Endothelial cell of umbilical vein (primary cell): Measurements from ENCODE around the gene TBC1D10A. TPM values are rescaled to one million over a fixed set of nuclear protein-coding genes. Genes with fewer than 3 reads are reported as not detected.

ENCODE experiments used
- BruUV-seq: library from RNA; stranded (reverse); fragments of 400-500 nt; replicated peaks from 2 replicates; lab custom pipeline; 2021; lab: Mats Ljungman, UMichigan
- CTCF ChIA-PET: fragments of 300-600, 350-600 bp; sonication (Branson Sonifier 250); formaldehyde crosslinking; loops from one replicate; lab custom pipeline; 2021; ENCODE audit warnings: antibody characterized with exemption, inconsistent platforms; lab: Charles Lee
- POLR2A ChIA-PET: fragments of 300-600, 350-600 bp; sonication (Branson Sonifier 250); formaldehyde crosslinking; loops from one replicate; lab custom pipeline; 2021; ENCODE audit warnings: antibody characterized with exemption, inconsistent platforms; lab: Charles Lee
- DNase-seq: peaks from one replicate; pipeline ENCODE4 v3.0.0-alpha.2; 2011; ENCODE audit warnings: low read depth, low spot score
- FAIRE-seq: peaks from 2 replicates; lab custom pipeline; 2011; peaks lifted over from hg19 to GRCh38; lab: Jason Lieb, UNC
- H2AFZ ChIP-seq: 2 replicates; pipeline ENCODE4 v1.6.0; 2012; ENCODE audit warnings: low read depth, low read length, control low read depth, inconsistent platforms
- H3K27ac ChIP-seq: 2 replicates; pipeline ENCODE4 v1.5.1; 2011; ENCODE audit warnings: low read depth, mild to moderate bottlenecking, control low read depth, low read length, moderate library complexity; ENCODE audit not compliant: insufficient read depth
- H3K27me3 ChIP-seq, 2 experiments: 2 replicates each; pipeline versions ENCODE4 v1.6.0 to v1.6.1; 2011; ENCODE audit warnings: low read length in 2 of 2, mixed read lengths in 1 of 2; ENCODE audit not compliant: control insufficient read depth in 2 of 2, insufficient read depth in 2 of 2
- H3K36me3 ChIP-seq, 2 experiments: 2 replicates in 1 of 2; 3 replicates in 1 of 2; pipeline ENCODE4 v1.5.1; 2011; ENCODE audit warnings: low read length in 2 of 2, mild to moderate bottlenecking in 1 of 2, moderate library complexity in 1 of 2; ENCODE audit not compliant: control insufficient read depth in 2 of 2, insufficient read depth in 2 of 2; ENCODE audit errors: extremely low read depth in 1 of 2
- H3K4me1 ChIP-seq: 3 replicates; pipeline ENCODE4 v1.5.1; 2011; ENCODE audit warnings: mild to moderate bottlenecking, low read length; ENCODE audit not compliant: control insufficient read depth, insufficient read depth; ENCODE audit errors: extremely low read depth
- H3K4me2 ChIP-seq: 2 replicates; pipeline ENCODE4 v1.6.1; 2011; ENCODE audit warnings: low read length, control low read depth, mixed read lengths; ENCODE audit not compliant: insufficient read depth
- H3K4me3 ChIP-seq, 3 experiments: fragments of 200-600 bp in 1 of 3; sonication (generic), shearing (Covaris generic) in 1 of 3; replicated peaks in 1 of 3; 2 replicates each; pipeline ENCODE4 v1.5.1; 2011 to 2016; ENCODE audit warnings: control low read depth in 3 of 3, low read length in 3 of 3, mild to moderate bottlenecking in 2 of 3, inconsistent platforms in 1 of 3, low read depth in 1 of 3, moderate library complexity in 1 of 3; ENCODE audit not compliant: insufficient read depth in 1 of 3
- H3K79me2 ChIP-seq: 2 replicates; pipeline ENCODE4 v1.6.0; 2012; ENCODE audit warnings: low read length, inconsistent platforms; ENCODE audit not compliant: control insufficient read depth, insufficient read depth
- H3K9ac ChIP-seq: replicated peaks from 2 replicates; pipeline ENCODE3; 2011; ENCODE audit warnings: low read length, control low read depth; ENCODE audit not compliant: insufficient read depth; ENCODE audit errors: extremely low read depth
- H3K9me1 ChIP-seq: replicated peaks from 3 replicates; pipeline ENCODE4 v1.6.0; 2011; ENCODE audit warnings: mild to moderate bottlenecking, low read length; ENCODE audit not compliant: control insufficient read depth, insufficient read depth; ENCODE audit errors: extremely low read depth
- H3K9me3 ChIP-seq: replicated peaks from 2 replicates; pipeline ENCODE4 v1.5.1; 2012; ENCODE audit warnings: low read length, inconsistent platforms; ENCODE audit not compliant: control insufficient read depth, insufficient read depth
- H4K20me1 ChIP-seq: replicated peaks from 2 replicates; pipeline ENCODE3; 2011; ENCODE audit warnings: mild to moderate bottlenecking, low read length; ENCODE audit not compliant: control insufficient read depth, insufficient read depth; ENCODE audit errors: extremely low read depth
- EZH2 ChIP-seq: IDR thresholded peaks from 2 replicates; pipeline ENCODE4 v1.6.1; 2012; ENCODE audit warnings: borderline replicate concordance, low read depth, mild to moderate bottlenecking, moderate library complexity, low read length, inconsistent platforms; ENCODE audit not compliant: severe bottlenecking
- FOS ChIP-seq: IDR thresholded peaks from 2 replicates; pipeline ENCODE4 v1.6.1; 2011; ENCODE audit warnings: mild to moderate bottlenecking, low read length, moderate library complexity, borderline replicate concordance; ENCODE audit not compliant: insufficient read depth
- GATA2 ChIP-seq: IDR thresholded peaks from 2 replicates; pipeline ENCODE4 v1.7.0; 2011; ENCODE audit warnings: low read depth, mild to moderate bottlenecking, moderate library complexity, mixed read lengths, low read length; ENCODE audit not compliant: insufficient read length, insufficient read depth
- JUN ChIP-seq: IDR thresholded peaks from 2 replicates; pipeline ENCODE4 v1.6.1; 2011; ENCODE audit warnings: borderline replicate concordance, low read depth; ENCODE audit not compliant: insufficient read length, insufficient read depth
- MYC ChIP-seq: IDR thresholded peaks from one replicate; pipeline ENCODE4 v1.6.1; 2011; ENCODE audit warnings: mild to moderate bottlenecking, low read depth, low read length
- POLR2A ChIP-seq: IDR thresholded peaks from 2 replicates; pipeline ENCODE4 v1.6.1; 2012; ENCODE audit warnings: low read depth, mild to moderate bottlenecking, control low read depth, low read length
- POLR2AphosphoS5 ChIP-seq: IDR thresholded peaks from 2 replicates; pipeline ENCODE4 v1.6.1; 2012; ENCODE audit warnings: low read depth, mild to moderate bottlenecking, control low read depth, low read length, moderate library complexity; ENCODE audit not compliant: insufficient read depth
- dilution Hi-C: fragments of 300-500 bp; cut with MboI; formaldehyde crosslinking; loops from one replicate; pipeline ENCODE4 v1.15.0; 2019; ENCODE audit warnings: low sequenced_read_pairs; ENCODE audit not compliant: extremely low pct_ligation_motif_present
- intact Hi-C: fragments of 100-400 bp; cut with micrococcal nuclease; formaldehyde crosslinking; loops from one replicate; pipeline ENCODE4 v1.10.0; 2022
- polyA plus RNA-seq, 4 experiments: library from polyadenylated mRNA; depleted of rRNA in 3 of 4; stranded (reverse) in 3 of 4; unstranded in 1 of 4; fragments of >200 nt; gene quantifications; 2 replicates each; pipeline versions ENCODE4 v1.2.1 to v1.2.3, GENCODE V29; 2011 to 2012; ENCODE audit warnings: missing spikeins in 1 of 4
- total RNA-seq: library from RNA; stranded (reverse); gene quantifications from 2 replicates; pipeline ENCODE4 v1.2.3, GENCODE V29; 2021
- TF ChIP-seq, protein P1 (sequence below): IDR thresholded peaks from 2 replicates; pipeline ENCODE4 v1.6.1; 2011; ENCODE audit not compliant: insufficient read depth, insufficient read length
- TF ChIP-seq, protein P2 (sequence below), 2 donors: IDR thresholded peaks; 1 replicate in 1 of 2; 2 replicates in 1 of 2; pipeline ENCODE4 v1.5.1; 2011; ENCODE audit warnings: low read length in 2 of 2, mild to moderate bottlenecking in 2 of 2, moderate library complexity in 2 of 2, control low read depth in 1 of 2, inconsistent platforms in 1 of 2, low read depth in 1 of 2; ENCODE audit not compliant: insufficient read depth in 1 of 2; ENCODE audit errors: extremely low read depth in 1 of 2

TBC1D10A gene
- total and polyA plus RNA-seq, 2 donors (not counting 3 experiments of a cell fraction or from before 2014, with no cell fraction given) = 10.0 to 11.9 TPM

DNA sequence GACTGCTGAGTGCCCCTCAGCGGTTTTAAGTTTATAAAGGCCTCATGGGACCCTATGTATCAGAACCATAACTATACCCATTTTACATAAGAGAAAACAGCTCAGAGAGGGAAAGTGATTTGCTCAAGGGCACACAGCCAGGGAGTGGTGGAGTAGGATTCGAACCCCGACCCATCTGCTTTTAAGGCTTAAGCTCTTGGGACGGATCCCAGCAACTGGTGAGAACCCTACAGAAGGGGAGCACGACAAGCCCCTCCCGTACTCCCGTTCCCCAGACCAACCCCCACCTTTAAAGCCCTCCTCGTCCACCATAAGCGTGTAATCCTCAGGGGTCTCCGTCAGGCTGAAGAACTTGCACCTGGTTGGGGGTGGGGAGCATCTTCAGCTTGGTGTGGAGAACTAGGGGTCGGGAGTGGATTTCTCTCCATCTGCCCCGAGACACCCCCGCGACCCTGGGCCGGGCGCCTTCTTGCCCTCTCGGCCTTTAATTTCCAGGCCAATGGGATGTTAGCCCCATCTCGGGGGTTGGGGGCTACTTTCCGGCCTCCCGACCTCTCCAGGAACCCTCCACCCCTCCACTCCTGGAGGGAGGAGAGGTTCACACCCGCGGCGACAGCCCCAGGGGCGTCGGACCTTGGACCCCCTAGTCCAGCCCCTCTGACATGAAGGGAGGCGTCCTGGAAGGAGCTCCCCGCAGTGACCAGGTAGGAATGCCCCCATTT is 38.2 kb downstream of the TBC1D10A start:
- no peak for TF ChIP-seq EZH2
- TF ChIP-seq FOS = no peak
- no peak for TF ChIP-seq POLR2A
- no peak for TF ChIP-seq POLR2AphosphoS5
- TF ChIP-seq, protein P1, sequence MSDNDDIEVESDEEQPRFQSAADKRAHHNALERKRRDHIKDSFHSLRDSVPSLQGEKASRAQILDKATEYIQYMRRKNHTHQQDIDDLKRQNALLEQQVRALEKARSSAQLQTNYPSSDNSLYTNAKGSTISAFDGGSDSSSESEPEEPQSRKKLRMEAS = no peak
- TF ChIP-seq, protein P2, sequence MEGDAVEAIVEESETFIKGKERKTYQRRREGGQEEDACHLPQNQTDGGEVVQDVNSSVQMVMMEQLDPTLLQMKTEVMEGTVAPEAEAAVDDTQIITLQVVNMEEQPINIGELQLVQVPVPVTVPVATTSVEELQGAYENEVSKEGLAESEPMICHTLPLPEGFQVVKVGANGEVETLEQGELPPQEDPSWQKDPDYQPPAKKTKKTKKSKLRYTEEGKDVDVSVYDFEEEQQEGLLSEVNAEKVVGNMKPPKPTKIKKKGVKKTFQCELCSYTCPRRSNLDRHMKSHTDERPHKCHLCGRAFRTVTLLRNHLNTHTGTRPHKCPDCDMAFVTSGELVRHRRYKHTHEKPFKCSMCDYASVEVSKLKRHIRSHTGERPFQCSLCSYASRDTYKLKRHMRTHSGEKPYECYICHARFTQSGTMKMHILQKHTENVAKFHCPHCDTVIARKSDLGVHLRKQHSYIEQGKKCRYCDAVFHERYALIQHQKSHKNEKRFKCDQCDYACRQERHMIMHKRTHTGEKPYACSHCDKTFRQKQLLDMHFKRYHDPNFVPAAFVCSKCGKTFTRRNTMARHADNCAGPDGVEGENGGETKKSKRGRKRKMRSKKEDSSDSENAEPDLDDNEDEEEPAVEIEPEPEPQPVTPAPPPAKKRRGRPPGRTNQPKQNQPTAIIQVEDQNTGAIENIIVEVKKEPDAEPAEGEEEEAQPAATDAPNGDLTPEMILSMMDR (IDR thresholded peaks at IDR 0.05; ENCODE audit: extremely low read depth in 1 of 2, insufficient read depth in 1 of 2, low read depth in 1 of 2, low read length in 2 of 2) = no peak
- TF ChIP-seq MYC = no peak
- no peak for TF ChIP-seq JUN
- no peak for TF ChIP-seq GATA2
- no peak for FAIRE-seq
- ChIA-PET CTCF (interaction anchor here (0.7 to 4.4 kb wide), 50 partner anchors 10 to 467 kb away, joined by 3 to 164 read pairs (median 6); partner anchors contain the start of genes CCDC157, MTFP1, RNF215 and SEC14L2), POLR2A (interaction anchor here (0.9 to 2.1 kb wide), 7 partner anchors 11 to 136 kb away, joined by 4 to 7 read pairs (median 6); partner anchors contain the start of genes CCDC157, RNF215, SF3A1 and TBC1D10A)
- Histone ChIP-seq H3K9me3 (no peaks in the 10 kb centered on the region), H4K20me1 (no peaks in the 10 kb centered on the region), H2AFZ (peak overlapping the region; percentile 68), H3K9ac (peak overlapping the region; percentile 45), H3K27me3 (no peaks in the 10 kb centered on the region), H3K4me2 (peak overlapping the region; percentile 64), H3K79me2 (no peaks in the 10 kb centered on the region), H3K36me3 (peaks cover 0 to 13% of the 10 kb centered on the region in 2 experiments), H3K27ac (no peak overlapping the region), H3K4me1 (peaks cover 28% of the 10 kb centered on the region), H3K4me3 (peak overlapping the region; percentile 54 to 84 (median 64)), H3K9me1 (no peaks in the 10 kb centered on the region)
- dilution Hi-C loops = no loop called here
- no peak for DNase-seq
- intact Hi-C loops = loop anchor here (1.0 kb wide), 6 partner anchors 32 to 197 kb away; partner anchors contain the start of genes RNF215, SF3A1 and TBC1D10A
- BruUV-seq = no TSS peak
